GM18951 (cell line): Measurements from ENCODE around the gene ZNF524.
"Not testable (repeated sequence)": the region's sequence is repeated elsewhere in the genome, so short reads cannot be mapped to it uniquely, and the experiment has no call there.

ENCODE experiments used
- POLR2A ChIP-seq: IDR thresholded peaks from 4 replicates; pipeline ENCODE4 v1.6.1; 2011; ENCODE audit warnings: mild to moderate bottlenecking; ENCODE audit not compliant: insufficient read length, insufficient read depth; ENCODE audit errors: extremely low read depth
- in situ Hi-C: fragments of 300-500 bp; cut with MboI; formaldehyde crosslinking; loops from one replicate; pipeline ENCODE4 v1.12.0; 2022; ENCODE audit warnings: low sequenced_read_pairs, mixed read lengths, inconsistent platforms; ENCODE audit not compliant: unreplicated experiment

Gene ZNF524

DNA sequence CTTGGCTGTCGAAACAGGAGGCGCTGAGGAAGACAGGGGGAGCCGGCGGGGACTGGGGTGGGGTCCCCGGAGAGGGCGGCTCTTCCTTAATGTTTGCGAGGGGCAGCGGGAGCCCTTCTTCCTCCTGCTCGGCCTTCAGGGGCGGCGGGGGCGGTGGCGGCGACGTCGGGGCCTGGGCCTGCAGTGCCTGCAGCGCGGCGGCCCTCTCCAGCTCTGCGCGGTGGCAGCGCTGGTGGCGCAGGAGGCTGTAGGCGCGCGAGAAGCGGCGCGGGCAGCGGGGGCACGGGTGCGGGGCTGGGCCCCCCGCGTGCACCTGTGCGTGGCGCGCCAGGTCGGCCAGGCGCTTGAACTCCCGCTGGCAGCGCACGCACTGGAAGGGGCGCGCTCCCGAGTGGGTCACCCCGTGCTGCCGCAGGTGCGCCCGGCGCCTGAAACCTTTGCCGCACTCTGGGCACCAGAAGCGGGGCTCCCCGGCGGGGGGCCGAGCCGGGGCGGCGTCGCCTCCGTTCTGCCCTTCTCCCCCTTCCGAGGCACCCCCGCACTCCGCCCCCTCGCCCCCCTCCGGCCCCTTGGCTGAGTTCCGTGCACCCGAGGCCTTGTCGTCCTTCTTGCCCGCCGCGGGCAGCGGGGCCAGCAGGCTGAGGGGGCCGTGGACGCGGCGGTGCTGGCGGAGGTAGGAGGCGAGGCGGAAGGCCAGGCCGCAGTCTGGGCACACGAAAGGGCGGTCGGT, 21.9 kb upstream of the ZNF524 start:
- in situ Hi-C loops: no loop called here
- no peak for TF ChIP-seq POLR2A

DNA sequence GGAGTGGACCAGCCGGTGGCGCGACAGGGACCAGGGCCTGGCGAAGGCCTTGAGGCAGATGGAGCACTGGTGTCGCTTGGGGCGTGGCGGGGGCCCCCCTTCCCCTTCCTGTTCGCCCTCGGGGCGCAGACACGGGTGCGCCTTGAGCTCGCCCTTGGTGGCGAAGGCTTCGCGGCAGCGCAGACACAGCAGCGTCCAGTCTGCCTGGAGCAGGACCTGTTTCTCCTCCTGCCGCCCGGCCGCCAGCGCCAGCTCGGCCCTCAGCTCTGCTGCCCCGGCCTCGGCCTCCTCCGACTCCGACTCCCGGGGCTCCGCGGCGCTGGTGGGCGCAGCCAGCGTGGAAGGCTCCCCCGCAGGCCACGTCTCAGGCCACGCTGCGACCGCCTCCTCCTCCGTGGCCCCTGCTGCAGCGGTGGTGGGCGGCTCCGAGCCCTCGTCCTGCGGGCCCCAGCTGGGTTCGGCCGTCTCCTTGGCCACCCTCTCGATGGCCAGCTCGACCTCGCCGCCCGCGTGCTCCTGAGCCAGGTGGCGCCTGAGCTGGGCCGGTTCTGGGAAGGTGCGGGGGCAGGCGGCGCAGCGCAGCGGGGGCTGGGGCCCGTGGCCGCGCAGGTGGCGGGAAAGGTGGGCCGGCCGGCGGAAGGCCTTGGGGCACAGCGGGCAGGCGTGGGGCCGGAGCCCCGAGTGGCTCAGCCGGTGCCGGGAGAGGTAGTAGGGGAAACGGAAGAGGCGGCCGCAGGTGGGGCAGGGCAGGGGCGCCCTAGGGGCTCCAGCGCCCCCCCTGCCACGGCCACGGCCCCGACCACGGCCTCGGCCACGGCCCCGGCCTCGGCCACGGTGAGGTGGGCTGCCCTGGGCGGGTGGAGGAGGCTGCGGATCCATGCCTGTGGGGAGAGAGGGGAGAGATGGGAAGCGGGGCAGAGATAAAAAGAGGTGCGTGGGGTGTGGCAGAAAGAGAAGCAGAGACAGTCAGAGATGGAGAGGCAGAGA, 21.0 kb upstream of the ZNF524 start:
- no peak for TF ChIP-seq POLR2A
- in situ Hi-C loops: no loop called here

DNA sequence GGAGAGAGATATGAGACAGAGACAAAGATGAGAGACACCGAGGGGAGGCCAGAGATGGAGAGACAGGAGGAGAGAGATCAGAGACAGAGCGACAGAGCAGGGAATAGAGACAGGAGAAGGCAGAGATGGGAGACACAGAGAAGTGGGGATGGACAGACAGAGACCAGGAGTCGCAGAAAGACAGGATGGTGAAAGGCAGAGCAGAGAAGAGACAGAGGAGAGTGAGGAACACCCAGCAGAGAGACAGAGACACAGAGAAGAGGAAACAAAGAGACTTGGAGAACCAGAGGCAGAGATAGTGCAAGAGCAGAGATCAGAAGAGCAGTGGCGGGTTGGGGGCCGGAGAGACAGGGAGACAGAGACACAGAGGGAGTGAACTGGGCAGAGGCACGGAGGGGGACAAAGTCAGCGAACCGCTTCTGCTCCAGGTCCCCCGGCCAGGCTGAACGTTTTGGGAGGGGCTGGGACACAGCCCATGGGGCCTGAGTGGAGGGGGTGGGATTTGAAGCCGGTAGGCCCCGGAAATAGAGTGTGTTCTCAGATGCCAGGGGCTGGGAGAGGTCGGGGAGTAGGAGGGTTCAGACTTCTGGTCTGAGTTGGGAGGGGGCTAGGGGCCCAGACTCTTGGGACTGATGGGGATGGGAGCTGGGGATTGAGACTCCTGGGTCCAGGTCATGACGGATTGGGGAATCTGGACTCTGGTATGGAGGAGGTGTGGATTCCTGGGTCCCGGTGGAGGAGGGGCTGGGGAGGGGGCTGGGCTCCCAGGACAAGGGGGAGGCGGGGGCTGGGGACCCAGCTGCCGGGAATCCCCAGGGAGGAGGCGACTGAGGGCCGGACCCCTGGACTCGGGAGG, 20.1 kb upstream of the ZNF524 start:
- no peak for TF ChIP-seq POLR2A
- in situ Hi-C loops: no loop called here

DNA sequence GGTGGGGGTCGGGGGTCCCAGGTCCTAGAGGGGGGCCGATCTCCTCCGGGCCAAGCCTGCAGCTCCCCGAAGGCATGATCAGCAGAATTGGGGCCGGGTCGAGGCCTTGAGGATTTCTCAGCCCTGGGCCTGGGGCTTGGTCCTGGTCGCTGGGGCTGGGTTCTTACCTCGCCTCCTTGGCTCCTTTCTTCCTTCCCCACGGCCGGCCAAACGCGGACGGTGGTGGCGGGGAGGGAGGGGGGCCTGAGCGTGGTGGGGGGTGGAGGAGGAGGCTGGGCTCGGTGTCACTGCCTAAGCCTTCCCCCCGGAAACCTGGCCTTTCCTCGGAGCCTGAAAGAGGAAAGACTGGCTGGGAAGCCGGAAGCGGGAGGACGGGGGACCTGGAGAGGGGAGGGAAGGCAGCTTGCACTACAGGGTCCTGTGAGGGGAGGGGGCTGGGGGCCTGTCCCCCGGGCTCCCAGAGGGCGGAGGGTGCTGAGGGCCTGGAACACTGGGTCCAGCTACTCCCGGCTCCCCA, 19.4 kb upstream of the ZNF524 start, which contains the start of gene ZNF579:
Gene ZNF579 (minus strand): TSS at position 221 of the 517 bp plus-strand sequence. CDS start 1,209 bp downstream, outside the sequence.
- in situ Hi-C loops: no loop called here
- peak; percentile 62 for TF ChIP-seq POLR2A

DNA sequence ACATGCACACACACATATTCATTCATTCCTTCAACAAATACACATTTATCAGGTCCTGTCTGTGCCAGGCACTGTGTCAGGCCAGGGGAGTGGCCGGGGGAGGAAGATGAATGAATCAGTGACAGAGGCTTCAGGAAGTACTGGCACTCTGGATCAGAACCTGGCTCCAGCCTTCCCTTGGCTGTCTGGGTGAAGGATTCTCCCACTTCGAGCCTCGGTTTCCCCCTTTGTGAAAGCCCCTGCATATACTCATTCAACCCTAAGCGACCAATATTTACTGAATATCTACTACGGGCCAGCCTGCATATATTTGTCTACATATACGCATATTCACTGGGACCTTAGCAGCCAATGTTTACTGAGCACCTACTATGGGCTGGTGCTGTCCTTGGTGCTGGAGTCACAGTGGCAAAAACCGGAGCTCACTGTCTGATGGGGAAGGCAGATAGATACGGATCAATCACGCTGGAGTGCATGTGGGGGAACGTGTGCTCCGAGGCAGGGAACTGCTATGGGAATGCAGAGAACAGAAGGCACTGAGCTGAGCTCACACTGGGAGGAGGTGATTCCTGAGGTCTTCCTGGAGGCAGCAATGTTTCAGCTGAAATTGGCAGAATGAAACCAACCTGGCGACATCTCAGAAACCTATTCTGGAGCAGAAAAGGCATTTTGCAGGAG, 18.8 kb upstream of the ZNF524 start:
- in situ Hi-C loops: no loop called here
- no peak for TF ChIP-seq POLR2A

DNA sequence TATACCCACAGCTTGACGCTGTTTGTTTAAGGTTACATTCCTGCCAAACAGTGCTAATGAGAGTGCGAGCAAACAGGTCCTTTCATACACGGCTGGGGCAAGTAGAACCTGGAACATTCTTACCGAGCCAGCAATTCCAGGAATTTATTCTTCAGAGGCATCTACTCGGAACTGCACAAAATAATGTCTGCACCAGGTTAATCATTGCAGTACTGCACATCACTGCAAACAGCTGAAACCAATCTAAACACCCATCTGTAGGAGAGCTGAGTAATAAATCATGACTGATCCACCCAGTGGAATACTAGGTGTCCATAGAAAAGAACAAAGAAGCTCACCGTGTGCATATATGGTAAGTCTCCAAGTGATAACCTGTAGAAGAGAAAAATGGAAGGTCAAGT, 18.3 kb upstream of the ZNF524 start:
- no peak for TF ChIP-seq POLR2A
- in situ Hi-C loops: no loop called here

DNA sequence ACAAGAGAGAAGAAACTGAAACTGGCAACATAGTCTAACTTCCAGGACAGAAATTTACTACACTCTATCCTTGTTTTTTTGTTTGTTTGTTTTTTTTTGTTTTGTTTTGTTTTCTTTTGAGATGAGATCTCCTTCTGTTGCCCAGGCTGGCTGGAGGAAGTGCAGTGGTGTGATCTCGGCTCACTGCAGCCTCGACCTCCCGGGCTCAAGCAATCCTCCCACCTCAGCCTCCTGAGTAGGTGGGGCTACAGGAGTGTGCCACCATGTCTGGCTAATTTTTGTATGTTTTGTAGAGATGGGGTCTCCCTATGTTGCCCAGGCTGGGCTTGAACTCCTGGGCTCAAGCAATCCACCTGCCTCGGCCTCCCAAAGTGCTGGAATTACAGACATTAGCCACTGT, 17.8 kb upstream of the ZNF524 start:
- in situ Hi-C loops: not testable (repeated sequence)

DNA sequence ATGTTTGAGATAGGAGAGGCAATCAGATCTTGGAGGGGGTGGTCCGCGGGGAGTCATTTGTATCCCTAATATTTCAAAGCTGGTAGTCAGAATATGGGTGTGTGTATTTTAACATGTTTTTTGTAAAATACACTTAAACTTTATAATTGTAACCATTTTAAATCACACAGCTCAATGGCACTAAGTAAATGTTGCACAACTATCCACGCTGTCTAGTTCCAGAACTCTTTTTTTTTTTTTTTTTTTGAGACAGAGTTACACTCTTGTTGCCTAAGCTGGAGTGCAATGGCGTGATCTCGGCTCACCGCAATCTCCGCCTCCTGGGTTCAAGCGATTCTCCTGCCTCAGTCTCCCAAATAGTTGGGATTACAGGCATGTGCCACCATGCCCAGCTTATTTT, 16.2 kb upstream of the ZNF524 start:
- in situ Hi-C loops: not testable (repeated sequence)

DNA sequence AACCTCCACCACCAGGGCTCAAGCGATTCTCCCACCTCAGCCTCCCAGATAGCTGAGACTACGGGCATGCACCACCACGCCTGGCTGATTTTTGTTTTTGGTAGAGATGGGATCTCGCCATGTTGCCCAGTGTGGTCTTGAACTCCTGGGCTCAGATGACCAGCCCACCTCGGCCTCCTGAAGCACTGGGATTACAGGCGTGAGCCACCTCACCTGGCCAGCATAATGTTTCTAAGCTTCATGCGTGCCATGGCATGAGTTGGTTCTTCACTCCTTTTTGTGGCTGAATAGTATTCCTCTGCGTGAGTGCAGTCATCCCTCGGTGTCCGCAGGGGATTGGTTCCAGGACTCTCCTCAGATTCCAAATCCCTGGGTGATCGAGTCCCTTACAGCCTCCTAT, 15.2 kb upstream of the ZNF524 start:
- no peak for TF ChIP-seq POLR2A
- in situ Hi-C loops: no loop called here

DNA sequence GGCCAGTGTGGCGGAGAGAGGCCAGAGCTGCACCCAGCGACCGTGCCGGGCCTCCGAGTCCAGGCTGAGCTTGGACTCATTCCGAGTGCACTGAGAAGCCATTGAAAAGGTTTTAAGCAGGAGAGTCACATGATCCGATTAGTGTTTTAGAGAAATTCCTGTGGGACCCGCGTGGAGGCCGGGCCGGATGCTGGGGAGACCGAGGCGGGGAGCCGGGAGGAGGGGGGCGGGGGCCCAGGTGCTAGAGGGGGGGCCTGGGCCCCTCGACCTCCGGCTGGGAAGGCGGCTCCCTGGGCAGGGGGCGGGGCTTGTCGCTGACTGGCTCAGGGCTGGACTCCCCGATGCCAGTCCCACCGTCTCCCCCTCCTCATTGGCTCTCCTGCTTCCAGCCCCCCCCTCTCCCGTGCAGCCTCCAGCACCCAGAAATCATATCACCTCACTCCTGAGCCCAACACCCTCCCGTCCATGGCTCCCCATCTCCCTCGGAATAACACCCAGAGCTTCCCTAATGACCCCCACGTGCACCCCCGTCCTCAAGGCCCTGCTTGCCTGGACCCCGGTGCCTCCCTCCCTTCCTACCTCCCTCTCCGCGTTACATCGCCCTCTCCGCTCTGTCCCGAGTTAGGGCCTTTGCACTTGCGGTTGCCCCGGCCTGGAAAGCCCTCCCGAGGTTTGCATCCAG, 14.3 kb upstream of the ZNF524 start:
- in situ Hi-C loops: no loop called here
- TF ChIP-seq POLR2A: no peak

DNA sequence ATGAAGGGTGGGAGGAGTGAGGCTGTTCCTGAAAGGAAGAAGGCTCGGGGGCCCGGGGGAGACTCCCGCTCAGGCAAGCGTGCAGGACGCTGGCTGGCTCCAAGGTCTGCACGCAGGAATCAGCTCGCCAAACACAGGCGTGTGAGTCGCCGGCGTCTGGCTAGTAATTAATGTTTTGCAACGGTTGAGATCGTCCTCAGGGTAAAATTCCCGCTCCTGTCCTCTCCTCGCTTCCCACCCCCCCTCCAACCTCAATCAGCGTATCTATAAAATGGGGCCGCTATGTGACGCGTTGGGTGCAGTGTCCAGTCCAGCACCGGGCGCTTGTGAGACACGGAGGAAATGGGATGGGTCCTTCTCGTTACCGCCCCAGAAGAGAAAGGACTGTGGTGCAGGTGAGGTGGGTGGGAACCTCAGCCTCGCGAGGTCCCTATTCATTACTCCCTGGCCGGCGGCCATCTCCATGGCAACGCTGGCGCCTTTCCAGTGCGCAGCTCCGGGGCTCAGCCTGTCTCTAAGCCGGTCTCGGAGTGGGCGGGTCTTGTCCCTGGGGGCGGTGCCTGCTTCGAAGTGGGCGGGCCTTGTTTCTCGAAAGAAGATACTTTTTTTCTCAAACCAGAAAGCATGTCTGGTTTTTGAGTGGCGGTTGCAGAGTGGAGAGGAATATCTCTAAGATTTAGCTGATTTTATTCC, 13.0 kb upstream of the ZNF524 start:
- no peak for TF ChIP-seq POLR2A
- in situ Hi-C loops: no loop called here
